HepG2 (cell line): ENCODE data around the gene RAD21L1. TPM values are rescaled to one million over a fixed set of nuclear protein-coding genes. Genes with fewer than 3 reads are reported as not detected.
A peak's percentile ranks its signal among the peaks of the same experiment; 100 is the strongest.

Experiments
- ATAC-seq: fragments of 200-7000 bp; cut with Tn5 transposase; 3 replicates; pipeline ENCODE4 v1.9.1; 2020; ENCODE audit warnings: mild to moderate bottlenecking, moderate library complexity
- BruUV-seq: library from RNA; stranded (reverse); fragments of 400-500 nt; replicated peaks from 2 replicates; lab custom pipeline; 2021; lab: Mats Ljungman, UMichigan
- CTCF ChIA-PET: fragments of 300-600 bp; formaldehyde crosslinking; extraction: SDS; loops from one replicate; lab custom pipeline; 2021; ENCODE audit warnings: low total read pairs, inconsistent platforms, low intra/inter-chr PET ratio; lab: Yijun Ruan, JAX
- POLR2A ChIA-PET: fragments of 350-600 bp; sonication (Branson Sonifier 250); formaldehyde crosslinking; loops from one replicate; lab custom pipeline; 2020; ENCODE audit warnings: antibody characterized with exemption, inconsistent platforms; lab: Yijun Ruan, JAX
- DNase-seq: peaks from one replicate; pipeline ENCODE4 v3.0.0-alpha.2; 2015; ENCODE audit warnings: low spot score
- FAIRE-seq: peaks from 3 replicates; lab custom pipeline; 2011; peaks lifted over from hg19 to GRCh38; lab: Jason Lieb, UNC
- H2AFZ ChIP-seq: one replicate; pipeline ENCODE4 v1.6.1; 2011; ENCODE audit warnings: low read length, inconsistent platforms
- H3K27ac ChIP-seq: fragments of 300-600 bp; 3 replicates; pipeline ENCODE4 v1.8.0; 2011; ENCODE audit warnings: mixed run types, mild to moderate bottlenecking, mixed read lengths, low read length, inconsistent platforms; ENCODE audit not compliant: insufficient read depth; ENCODE audit errors: extremely low read length
- H3K27me3 ChIP-seq, 2 experiments: fragments of 200-600 bp in 1 of 2; 2 replicates in 1 of 2; 3 replicates in 1 of 2; pipeline versions ENCODE4 v1.6.0 to v1.8.0; 2011; ENCODE audit warnings: low read length in 2 of 2, mild to moderate bottlenecking in 2 of 2, moderate library complexity in 2 of 2, inconsistent platforms in 1 of 2; ENCODE audit not compliant: insufficient read depth in 2 of 2, control insufficient read depth in 1 of 2
- H3K36me3 ChIP-seq, 2 experiments: fragments of 200-600 bp in 1 of 2; replicated peaks in 1 of 2; 2 replicates in 1 of 2; 3 replicates in 1 of 2; pipeline versions ENCODE4 v1.5.1 to v1.8.0; 2011; ENCODE audit warnings: low read length in 2 of 2, inconsistent platforms in 1 of 2; ENCODE audit not compliant: insufficient read depth in 2 of 2, control insufficient read depth in 1 of 2
- H3K4me1 ChIP-seq: 2 replicates; pipeline ENCODE4 v1.5.1; 2012; ENCODE audit warnings: low read length, inconsistent platforms; ENCODE audit not compliant: insufficient read depth
- H3K4me2 ChIP-seq: 2 replicates; pipeline ENCODE4 v1.6.0; 2011; ENCODE audit warnings: low read depth, low read length, inconsistent platforms
- H3K4me3 ChIP-seq, 3 experiments: fragments of 200-600 bp in 1 of 3; sonication (generic), shearing (Covaris generic) in 1 of 3; replicated peaks in 1 of 3; 2 replicates each; pipeline ENCODE4 v1.5.1; 2011 to 2016; ENCODE audit warnings: low read length in 3 of 3, inconsistent platforms in 2 of 3, low read depth in 2 of 3, mild to moderate bottlenecking in 2 of 3, control low read depth in 1 of 3, mixed read lengths in 1 of 3; ENCODE audit not compliant: insufficient read depth in 1 of 3
- H3K79me2 ChIP-seq: one replicate; pipeline ENCODE4 v1.6.1; 2011; ENCODE audit warnings: low read length, inconsistent platforms; ENCODE audit not compliant: insufficient read depth
- H3K9ac ChIP-seq: 2 replicates; pipeline ENCODE4 v1.6.0; 2011; ENCODE audit warnings: mild to moderate bottlenecking, low read depth, low read length, inconsistent platforms; ENCODE audit not compliant: insufficient read depth
- H3K9me3 ChIP-seq: 2 replicates; pipeline ENCODE4 v1.5.1; 2012; ENCODE audit warnings: mild to moderate bottlenecking, low read length
- H4K20me1 ChIP-seq: 2 replicates; pipeline ENCODE4 v1.6.0; 2011; ENCODE audit warnings: inconsistent platforms, mild to moderate bottlenecking, low read length, moderate library complexity; ENCODE audit not compliant: insufficient read depth
- ATM ChIP-seq: fragments of 450-650 bp; IDR thresholded peaks from 2 replicates; pipeline ENCODE4 v1.7.1; 2017; ENCODE audit warnings: mild to moderate bottlenecking, borderline replicate concordance
- ELK4 ChIP-seq: sonication (generic); formaldehyde crosslinking; IDR thresholded peaks from 2 replicates; pipeline ENCODE4 v1.9.0; 2021; ENCODE audit warnings: missing genetic modification reagents, borderline replicate concordance
- HNRNPLL ChIP-seq: fragments of 200-400 bp; formaldehyde crosslinking; IDR thresholded peaks from 2 replicates; pipeline ENCODE4 v1.6.1; 2017; ENCODE audit warnings: mild to moderate bottlenecking, low read depth, low read length; ENCODE audit not compliant: poor library complexity, severe bottlenecking
- KLF16 ChIP-seq, 2 experiments: sonication (generic) in 1 of 2; formaldehyde crosslinking in 1 of 2; IDR thresholded peaks; 2 replicates each; pipeline versions ENCODE4 v1.6.1 to v1.8.0; 2016 to 2023; ENCODE audit warnings: missing genetic modification reagents in 2 of 2, missing compliant biosample characterization in 1 of 2
- LCORL ChIP-seq, 2 experiments: fragments of 450-650 bp in 1 of 2; sonication (generic) in 1 of 2; formaldehyde crosslinking in 1 of 2; IDR thresholded peaks; 2 replicates each; pipeline versions ENCODE4 v1.5.0 to v1.6.1; 2017 to 2020; ENCODE audit warnings: antibody characterized with exemption in 1 of 2, missing genetic modification reagents in 1 of 2
- MLLT10 ChIP-seq: sonication (generic); formaldehyde crosslinking; IDR thresholded peaks from 2 replicates; pipeline ENCODE4 v1.4.0; 2020; ENCODE audit warnings: missing genetic modification reagents
- SETDB1 ChIP-seq: sonication (generic); formaldehyde crosslinking; IDR thresholded peaks from 2 replicates; pipeline ENCODE4 v1.5.1; 2020; ENCODE audit warnings: missing genetic modification reagents, mild to moderate bottlenecking, borderline replicate concordance
- TBX2 ChIP-seq: sonication (generic); formaldehyde crosslinking; IDR thresholded peaks from 2 replicates; pipeline ENCODE4 v1.5.0; 2020; ENCODE audit warnings: missing genetic modification reagents, mild to moderate bottlenecking, borderline replicate concordance
- WIZ ChIP-seq: sonication (generic); formaldehyde crosslinking; IDR thresholded peaks from 2 replicates; pipeline ENCODE4 v1.5.1; 2020; ENCODE audit warnings: mild to moderate bottlenecking, missing genetic modification reagents
- ZKSCAN5 ChIP-seq: sonication (generic); formaldehyde crosslinking; IDR thresholded peaks from 2 replicates; pipeline ENCODE4 v1.5.1; 2020; ENCODE audit warnings: mild to moderate bottlenecking, missing genetic modification reagents
- ZNF512 ChIP-seq: sonication (generic); formaldehyde crosslinking; IDR thresholded peaks from 2 replicates; pipeline ENCODE4 v1.4.0; 2020; ENCODE audit warnings: mild to moderate bottlenecking, missing genetic modification reagents
- ZNF784 ChIP-seq: sonication (generic); formaldehyde crosslinking; IDR thresholded peaks from 2 replicates; pipeline ENCODE4 v1.5.1; 2020; ENCODE audit warnings: missing genetic modification reagents, mild to moderate bottlenecking, borderline replicate concordance
- ZNF841 ChIP-seq: sonication (generic); formaldehyde crosslinking; IDR thresholded peaks from 2 replicates; pipeline ENCODE4 v1.8.1; 2023; ENCODE audit warnings: missing genetic modification reagents, borderline replicate concordance
- ZSCAN5A ChIP-seq: sonication (generic); formaldehyde crosslinking; IDR thresholded peaks from 2 replicates; pipeline ENCODE4 v1.8.0; 2022; ENCODE audit warnings: mild to moderate bottlenecking, missing genetic modification reagents, borderline replicate concordance
- WGBS: methylation state at CpG from one replicate; pipeline ENCODE4 v1.1.6; 2017; ENCODE audit warnings: low lambda C conversion rate; 5-methylcytosine and 5-hydroxymethylcytosine counted together
- in situ Hi-C: cut with HindIII; loops from 2 replicates; pipeline ENCODE4 v1.10.0; 2017; ENCODE audit warnings: low pct_unique_long_range_greater_than_20kb; ENCODE audit not compliant: extremely low pct_ligation_motif_present
- intact Hi-C: fragments of 100-400 bp; cut with micrococcal nuclease; formaldehyde crosslinking; loops from one replicate; pipeline ENCODE4 v1.10.0; 2022; ENCODE audit not compliant: unreplicated experiment
- polyA plus RNA-seq, 8 experiments: library from polyadenylated mRNA; depleted of rRNA in 3 of 8; stranded (reverse) in 7 of 8; unstranded in 1 of 8; fragments of >200 nt; fragmentation: Illumina TruSeq in 4 of 8; extraction: Trizol in 4 of 8; gene quantifications; 2 replicates each; pipeline versions ENCODE4 v1.2.1 to v1.2.3, GENCODE V29; 2011 to 2016; ENCODE audit warnings: low read depth in 4 of 8, missing spikeins in 1 of 8, mixed read lengths in 1 of 8; ENCODE audit not compliant: insufficient read depth in 1 of 8
- total RNA-seq, 5 experiments: library from RNA; depleted of rRNA; stranded (reverse); fragments of >200 nt; fragmentation: Illumina TruSeq; extraction: Trizol; gene quantifications; 2 replicates each; pipeline ENCODE4 v1.2.3, GENCODE V29; 2016; ENCODE audit warnings: low read depth in 1 of 5

Gene RAD21L1
- total and polyA plus RNA-seq, 2 of the 13 experiments (the other 11 are each of a cell fraction or from before 2014, with no cell fraction given), result not detected

GRCh38 chr20:1188347-1188746 is 37.5 kb upstream of the RAD21L1 start (continued):
- no peak for TF ChIP-seq ELK4 (CRISPR knock-in tag)
- no peak for TF ChIP-seq ZNF841 (CRISPR knock-in tag)
- peak; percentile 24; the same call in 1 of the 2 replicates for TF ChIP-seq LCORL (IDR thresholded peaks at IDR 0.05)
- no peak for TF ChIP-seq LCORL (CRISPR knock-in tag; IDR thresholded peaks at IDR 0.05)
- TF ChIP-seq MLLT10, result no peak
- 0 out of 2 replicates have a peak, but pooled peaks have one; percentile 33 for TF ChIP-seq ZKSCAN5 (CRISPR knock-in tag)

GRCh38 chr20:1189827-1190226 is 36.0 kb upstream of the RAD21L1 start:
- TF ChIP-seq SETDB1 (CRISPR knock-in tag) (no peak), TBX2 (CRISPR knock-in tag) (no peak), ZNF784 (CRISPR knock-in tag) (no peak), ZSCAN5A (no peak), ATM (0 out of 2 replicates have a peak, but pooled peaks have one; percentile 21), ZNF512 (CRISPR knock-in tag) (peak; percentile 80; the same call in 1 of the 2 replicates), KLF16 (CRISPR knock-in tag; IDR thresholded peaks at IDR 0.05) (no peak), WIZ (CRISPR knock-in tag) (no peak), HNRNPLL (no peak)
- TF ChIP-seq, all 625 proteins: peak for 2
- Histone ChIP-seq H4K20me1 (no peaks in the 10 kb centered on the region), H3K27ac (no peak overlapping the region), H3K4me1 (peaks cover 39% of the 10 kb centered on the region), H2AFZ (no peak overlapping the region), H3K4me3 (no peak overlapping the region), H3K4me2 (no peak overlapping the region), H3K9ac (no peak overlapping the region), H3K36me3 (no peaks in the 10 kb centered on the region), H3K27me3 (no peaks in the 10 kb centered on the region; a peak in 1 of 5 replicates), H3K9me3 (no peaks in the 10 kb centered on the region), H3K79me2 (no peaks in the 10 kb centered on the region)
- intact Hi-C loops (loop anchor here (10.0 kb wide), 1 partner anchor 375 kb away; no protein-coding TSS in a partner anchor), in situ Hi-C loops (loop anchor here (5.0 to 10.0 kb wide), 3 partner anchors 73 to 375 kb away; partner anchors contain the start of gene PSMF1)
- no peak for DNase-seq
- no peak for ATAC-seq
- FAIRE-seq, result no peak
- CTCF ChIA-PET, result no interaction called here
- no TSS peak for BruUV-seq
- POLR2A ChIA-PET, result no interaction called here
- 22% methylated on average over 1 of the region's 1 CpG for WGBS
